Bronchial epithelial cell (primary cell): ENCODE measurements around the gene GARNL3. TPM values are rescaled to one million over a fixed set of nuclear protein-coding genes. Genes with fewer than 3 reads are reported as not detected.

Experiments used
- DNase-seq: peaks from one replicate; pipeline ENCODE4 v3.0.0-alpha.2; 2010; ENCODE audit warnings: low read depth
- FAIRE-seq: peaks from 2 replicates; lab custom pipeline; 2011; peaks lifted over from hg19 to GRCh38; lab: Jason Lieb, UNC
- H3K27me3 ChIP-seq: 2 replicates; pipeline ENCODE4 v1.5.1; 2011; ENCODE audit warnings: low read length; ENCODE audit not compliant: control insufficient read depth, insufficient read depth
- H3K36me3 ChIP-seq: 2 replicates; pipeline ENCODE4 v1.5.1; 2011; ENCODE audit warnings: low read length; ENCODE audit not compliant: control insufficient read depth, insufficient read depth
- H3K4me3 ChIP-seq: 2 replicates; pipeline ENCODE4 v1.5.1; 2011; ENCODE audit warnings: mild to moderate bottlenecking, low read depth, low read length, control low read depth
- total RNA-seq: library from RNA; depleted of rRNA; stranded (reverse); fragments of >200 nt; gene quantifications from 2 replicates; pipeline ENCODE4 v1.2.1, GENCODE V29; 2014
- TF ChIP-seq, protein P1 (sequence below): IDR thresholded peaks from 2 replicates; pipeline ENCODE4 v1.5.1; 2011; ENCODE audit warnings: mild to moderate bottlenecking, moderate library complexity, low read length, control low read depth, inconsistent platforms; ENCODE audit not compliant: insufficient read depth, severe bottlenecking

The GARNL3 gene
- total RNA-seq, 1 donor from 2014 or later, result 2.4 TPM

DNA sequence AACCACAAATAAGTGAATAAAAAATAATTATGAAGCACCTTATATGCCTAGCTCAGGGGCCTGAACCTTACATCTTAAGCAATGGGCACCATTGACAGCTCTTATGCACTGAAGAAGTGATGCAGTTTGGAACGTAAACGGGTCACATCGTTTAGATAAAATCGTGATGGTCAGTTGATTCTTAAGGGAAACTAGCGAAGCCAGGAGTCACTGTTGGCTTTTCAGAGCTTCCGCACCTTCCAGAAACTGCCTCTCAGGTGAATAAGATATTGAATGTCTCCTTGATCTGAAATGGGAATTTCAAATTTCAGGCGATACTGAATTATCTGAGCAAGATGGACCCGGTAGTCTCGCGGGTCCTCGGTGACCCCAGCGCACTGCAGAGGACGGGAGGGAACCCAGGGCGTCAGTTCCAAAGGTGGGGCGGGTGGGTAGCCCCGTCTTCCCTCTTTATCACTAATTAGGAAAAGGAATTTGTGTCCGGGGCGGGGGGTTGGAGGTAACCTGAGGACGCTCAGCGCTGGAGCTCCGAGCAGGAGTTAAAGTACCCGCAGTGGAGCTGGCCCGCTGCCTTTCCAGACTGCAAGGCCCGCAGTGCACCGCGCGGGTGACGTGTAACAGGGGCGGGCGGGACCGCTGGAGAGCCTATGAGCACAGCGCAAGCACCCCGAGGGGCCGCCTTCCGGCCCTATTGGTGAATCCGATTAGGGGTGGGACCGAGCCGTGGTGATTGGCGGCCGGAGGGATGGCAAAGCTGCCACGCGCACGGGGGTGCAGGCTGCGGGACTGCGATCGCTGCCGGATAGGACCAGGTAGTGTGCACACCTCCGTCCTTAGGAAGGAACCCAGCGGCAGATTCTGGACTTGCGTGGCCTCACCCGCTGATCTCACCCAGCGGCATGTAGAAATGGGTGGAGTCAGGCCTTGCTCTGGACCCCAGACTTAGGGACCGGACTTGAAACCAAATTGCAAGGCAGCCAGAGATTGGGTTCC is 19.7 kb upstream of the GARNL3 start:
- H3K36me3 ChIP-seq, result no peaks in the 10 kb centered on the region
- no peak for FAIRE-seq
- H3K27me3 ChIP-seq, result no peaks in the 10 kb centered on the region
- TF ChIP-seq, protein P1, sequence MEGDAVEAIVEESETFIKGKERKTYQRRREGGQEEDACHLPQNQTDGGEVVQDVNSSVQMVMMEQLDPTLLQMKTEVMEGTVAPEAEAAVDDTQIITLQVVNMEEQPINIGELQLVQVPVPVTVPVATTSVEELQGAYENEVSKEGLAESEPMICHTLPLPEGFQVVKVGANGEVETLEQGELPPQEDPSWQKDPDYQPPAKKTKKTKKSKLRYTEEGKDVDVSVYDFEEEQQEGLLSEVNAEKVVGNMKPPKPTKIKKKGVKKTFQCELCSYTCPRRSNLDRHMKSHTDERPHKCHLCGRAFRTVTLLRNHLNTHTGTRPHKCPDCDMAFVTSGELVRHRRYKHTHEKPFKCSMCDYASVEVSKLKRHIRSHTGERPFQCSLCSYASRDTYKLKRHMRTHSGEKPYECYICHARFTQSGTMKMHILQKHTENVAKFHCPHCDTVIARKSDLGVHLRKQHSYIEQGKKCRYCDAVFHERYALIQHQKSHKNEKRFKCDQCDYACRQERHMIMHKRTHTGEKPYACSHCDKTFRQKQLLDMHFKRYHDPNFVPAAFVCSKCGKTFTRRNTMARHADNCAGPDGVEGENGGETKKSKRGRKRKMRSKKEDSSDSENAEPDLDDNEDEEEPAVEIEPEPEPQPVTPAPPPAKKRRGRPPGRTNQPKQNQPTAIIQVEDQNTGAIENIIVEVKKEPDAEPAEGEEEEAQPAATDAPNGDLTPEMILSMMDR, result no peak
- H3K4me3 ChIP-seq, result peak overlapping the region; percentile 49
- DNase-seq, result peak; percentile 88

DNA sequence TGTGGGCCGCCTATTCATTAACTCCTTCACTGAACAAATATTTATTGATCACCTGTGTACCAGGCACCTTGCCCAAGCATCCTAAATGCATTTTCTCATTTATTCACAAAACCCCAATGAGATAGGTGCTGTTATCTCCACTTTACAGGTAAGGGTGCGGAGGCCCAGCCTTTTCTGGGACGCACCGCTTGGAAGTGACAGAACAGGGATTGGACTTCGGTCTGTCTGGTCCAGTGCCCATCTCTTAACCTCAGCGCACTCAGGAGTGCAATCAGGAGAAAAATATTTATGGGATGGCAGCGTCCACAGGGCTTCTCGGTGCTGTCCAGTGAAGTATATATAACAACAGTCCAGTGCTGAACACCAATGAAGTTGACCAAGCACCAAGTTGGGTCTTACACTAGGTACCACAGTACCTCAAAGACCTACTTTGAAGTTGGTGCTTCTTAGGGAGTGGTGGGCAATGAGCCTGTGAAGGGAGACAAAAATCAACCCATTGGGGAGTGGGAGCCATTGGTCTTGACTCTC is 18.9 kb upstream of the GARNL3 start:
- TF ChIP-seq, protein P1, result no peak
- no peak for FAIRE-seq
- H3K36me3 ChIP-seq, result no peaks in the 10 kb centered on the region
- peak overlapping the region; percentile 49 for H3K4me3 ChIP-seq
- no peaks in the 10 kb centered on the region for H3K27me3 ChIP-seq
- no peak for DNase-seq

DNA sequence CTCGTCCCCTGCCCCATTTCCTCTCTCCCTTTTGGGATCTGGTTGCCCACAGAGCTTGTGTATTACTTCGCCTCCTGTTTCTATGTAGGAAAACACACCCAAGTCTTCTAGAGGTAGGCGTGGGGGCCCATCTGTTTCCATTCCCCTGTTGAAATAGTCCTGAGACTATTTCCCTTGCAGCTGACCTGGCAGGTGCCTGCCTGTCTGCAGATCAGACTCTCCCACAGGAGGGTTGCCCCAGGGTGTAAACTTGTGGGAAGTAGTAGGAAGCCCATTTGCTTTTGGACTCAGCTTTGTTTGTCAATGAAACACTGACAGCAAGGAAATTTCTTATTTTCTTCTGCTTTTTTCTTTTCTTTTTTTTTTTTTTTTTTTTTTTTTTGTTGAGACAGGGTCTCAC is 16.3 kb upstream of the GARNL3 start:
- no peaks in the 10 kb centered on the region for H3K36me3 ChIP-seq
- no peak for DNase-seq
- TF ChIP-seq, protein P1, result no peak
- no peaks in the 10 kb centered on the region for H3K27me3 ChIP-seq
- FAIRE-seq, result no peak
- H3K4me3 ChIP-seq, result no peak overlapping the region

DNA sequence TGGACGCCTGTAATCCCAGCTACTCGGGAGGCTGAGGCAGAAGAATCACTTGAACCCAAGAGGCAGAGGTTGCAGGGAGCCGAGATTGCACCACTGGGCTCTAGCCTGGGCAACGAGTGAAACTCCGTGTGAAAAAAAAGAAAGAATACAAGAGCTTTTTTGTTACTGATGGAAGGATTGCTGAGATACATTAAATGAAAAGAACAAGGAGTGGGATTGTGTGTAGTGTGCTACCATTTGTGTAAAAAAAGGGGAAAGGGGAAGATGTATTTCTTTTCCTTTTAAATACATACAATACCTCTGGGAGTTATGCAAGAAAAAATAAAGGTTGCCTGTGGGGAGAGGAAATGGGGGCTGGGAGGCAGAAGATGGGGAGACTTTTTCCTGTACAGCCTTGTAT is 14.7 kb upstream of the GARNL3 start:
- H3K4me3 ChIP-seq, result no peak overlapping the region
- H3K27me3 ChIP-seq, result no peaks in the 10 kb centered on the region
- no peaks in the 10 kb centered on the region for H3K36me3 ChIP-seq
- DNase-seq (no peak), FAIRE-seq (no peak)
- TF ChIP-seq, protein P1, result no peak

DNA sequence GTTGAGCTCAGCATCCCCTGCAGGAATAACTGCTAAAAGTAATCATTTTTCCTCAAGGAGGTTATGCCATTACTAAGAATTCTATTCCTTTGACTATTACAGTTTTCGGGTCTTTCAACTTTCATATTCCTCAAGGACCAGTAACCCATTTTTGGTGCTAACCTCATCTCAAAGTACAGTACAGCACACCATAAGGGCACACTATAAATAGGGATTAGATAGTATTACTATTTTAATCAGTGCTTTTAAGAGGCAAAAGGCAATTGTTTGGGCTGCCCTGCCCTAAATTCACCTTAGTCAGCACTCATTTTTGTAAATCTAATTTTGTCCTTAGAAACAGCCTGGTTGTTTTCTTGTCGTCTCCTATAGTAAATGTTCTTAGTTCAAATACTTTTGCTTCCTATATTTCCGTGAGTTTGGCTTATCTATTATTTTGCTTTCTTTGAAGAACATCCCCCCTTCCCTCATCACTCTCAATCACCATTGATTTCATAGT is 13.6 kb upstream of the GARNL3 start:
- H3K27me3 ChIP-seq, result no peaks in the 10 kb centered on the region
- FAIRE-seq, result no peak
- no peaks in the 10 kb centered on the region for H3K36me3 ChIP-seq
- DNase-seq, result no peak
- TF ChIP-seq, protein P1, result no peak
- no peak overlapping the region for H3K4me3 ChIP-seq
